Right lobe of liver (tissue), 4 donors: Measurements from ENCODE around the gene MDP1.

Experiments used
- CTCF ChIP-seq, 4 donors: fragments of 200-600 bp in 3 of 4; fragments of 450-650 bp in 1 of 4; IDR thresholded peaks; one replicate each; pipeline versions ENCODE4 v1.5.1 to v1.8.0; 2016 to 2022; ENCODE audit warnings: antibody characterized with exemption in 4 of 4, mild to moderate bottlenecking in 2 of 4
- POLR2A ChIP-seq: fragments of 450-650 bp; IDR thresholded peaks from one replicate; pipeline ENCODE4 v1.6.1; 2017; ENCODE audit warnings: antibody characterized with exemption, mild to moderate bottlenecking
- donor health status: DM: no; HTN: no; CAD: no.
- donor health status: DM: no; HTN: no; CAD: no.
- donor health status: DM: no; HTN: yes; CAD: no.

- TF ChIP-seq CTCF (IDR thresholded peaks at IDR 0.05) (no peak), POLR2A (no peak)
Observed at GRCh38 chr14:24236689-24237462, 21.0 kb upstream of the MDP1 start.
